ENCODE measurements around the gene CCSER2. TPM values are rescaled to one million over a fixed set of nuclear protein-coding genes. Genes with fewer than 3 reads are reported as not detected.

Gene CCSER2
- total RNA-seq, 1 donor from 2014 or later = 49.6 TPM

GRCh38 chr10:84308021-84308420 is 20.4 kb upstream of the CCSER2 start:
- DNase-seq (ENCODE audit: low spot score, unreplicated experiment) = no peak
- no peaks in the 10 kb centered on the region for H3K27me3 Mint-ChIP-seq
- no peak overlapping the region for H3K4me3 Mint-ChIP-seq (ENCODE audit: low read depth)
- H3K9me3 Mint-ChIP-seq (ENCODE audit: low read depth) = no peaks in the 10 kb centered on the region
- no peaks in the 10 kb centered on the region for H3K36me3 Mint-ChIP-seq (ENCODE audit: insufficient read depth)
- TF ChIP-seq CTCF (IDR thresholded peaks at IDR 0.05; ENCODE audit: unreplicated experiment) = no peak
- peaks cover 8% of the 10 kb centered on the region for H3K4me1 Mint-ChIP-seq (ENCODE audit: low read depth)
- no peak overlapping the region for H3K27ac Mint-ChIP-seq

- no peaks in the 10 kb centered on the region for H3K36me3 Mint-ChIP-seq (ENCODE audit: insufficient read depth)
- H3K27me3 Mint-ChIP-seq = no peaks in the 10 kb centered on the region
- H3K4me3 Mint-ChIP-seq (ENCODE audit: low read depth) = no peak overlapping the region
- DNase-seq (ENCODE audit: low spot score, unreplicated experiment) = no peak
- no peaks in the 10 kb centered on the region for H3K9me3 Mint-ChIP-seq (ENCODE audit: low read depth)
- peaks cover 8% of the 10 kb centered on the region for H3K4me1 Mint-ChIP-seq (ENCODE audit: low read depth)
- TF ChIP-seq CTCF (IDR thresholded peaks at IDR 0.05; ENCODE audit: unreplicated experiment) = no peak
- H3K27ac Mint-ChIP-seq = no peak overlapping the region
Observed at GRCh38 chr10:84308481-84309304, 19.7 kb upstream of the CCSER2 start.

- Mint-ChIP-seq H3K27me3 (no peaks in the 10 kb centered on the region), H3K9me3 (ENCODE audit: low read depth) (no peaks in the 10 kb centered on the region), H3K4me1 (ENCODE audit: low read depth) (peaks cover 8% of the 10 kb centered on the region), H3K4me3 (ENCODE audit: low read depth) (no peak overlapping the region), H3K27ac (no peak overlapping the region), H3K36me3 (ENCODE audit: insufficient read depth) (no peaks in the 10 kb centered on the region)
- TF ChIP-seq CTCF (IDR thresholded peaks at IDR 0.05; ENCODE audit: unreplicated experiment) = no peak
- no peak for DNase-seq (ENCODE audit: low spot score, unreplicated experiment)
Observed at GRCh38 chr10:84310470-84310869, 17.9 kb upstream of the CCSER2 start.

- H3K9me3 Mint-ChIP-seq (ENCODE audit: low read depth) = no peaks in the 10 kb centered on the region
- H3K27me3 Mint-ChIP-seq = no peaks in the 10 kb centered on the region
- no peak overlapping the region for H3K4me3 Mint-ChIP-seq (ENCODE audit: low read depth)
- peaks cover 8% of the 10 kb centered on the region for H3K4me1 Mint-ChIP-seq (ENCODE audit: low read depth)
- no peak overlapping the region for H3K27ac Mint-ChIP-seq
- no peaks in the 10 kb centered on the region for H3K36me3 Mint-ChIP-seq (ENCODE audit: insufficient read depth)
- TF ChIP-seq CTCF (IDR thresholded peaks at IDR 0.05; ENCODE audit: unreplicated experiment) = no peak
- no peak for DNase-seq (ENCODE audit: low spot score, unreplicated experiment)
Observed at GRCh38 chr10:84311576-84311975, 16.8 kb upstream of the CCSER2 start.

- Mint-ChIP-seq H3K27me3 (no peaks in the 10 kb centered on the region), H3K27ac (no peak overlapping the region), H3K36me3 (ENCODE audit: insufficient read depth) (no peaks in the 10 kb centered on the region), H3K9me3 (ENCODE audit: low read depth) (no peaks in the 10 kb centered on the region), H3K4me3 (ENCODE audit: low read depth) (no peak overlapping the region), H3K4me1 (ENCODE audit: low read depth) (peaks cover 3% of the 10 kb centered on the region)
- DNase-seq (ENCODE audit: low spot score, unreplicated experiment) = no peak
- TF ChIP-seq CTCF (IDR thresholded peaks at IDR 0.05; ENCODE audit: unreplicated experiment) = no peak
Observed at GRCh38 chr10:84312816-84313215, 15.6 kb upstream of the CCSER2 start.
